GM19395 (cell line): ENCODE data around the gene SYNPO2.

ENCODE experiments used
- ATAC-seq: cut with Tn5 transposase; IDR thresholded peaks from one replicate; pipeline ENCODE4 v1.9.1; 2021; ENCODE audit warnings: mild to moderate bottlenecking, moderate library complexity; ENCODE audit not compliant: unreplicated experiment

SYNPO2 gene

DNA sequence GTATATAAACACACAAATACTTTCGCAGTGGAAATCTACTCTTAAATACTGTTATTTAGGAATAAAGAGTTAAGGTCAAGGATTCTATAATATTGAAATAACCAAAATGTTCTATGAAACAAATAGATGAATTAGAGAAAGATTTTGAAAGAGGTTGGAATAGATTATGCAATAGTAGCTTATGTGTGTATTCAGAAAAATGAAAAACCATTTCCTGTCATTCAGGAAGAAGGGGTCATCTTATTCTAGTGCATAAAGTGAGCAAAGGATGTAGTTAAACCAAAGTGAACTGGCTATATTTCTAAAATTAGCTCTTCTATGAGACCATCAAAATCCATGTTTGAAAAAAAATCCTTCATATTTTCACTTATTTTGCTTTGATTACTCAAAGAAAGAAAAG, 217.0 kb downstream of the SYNPO2 start:
- ATAC-seq, result no peak

DNA sequence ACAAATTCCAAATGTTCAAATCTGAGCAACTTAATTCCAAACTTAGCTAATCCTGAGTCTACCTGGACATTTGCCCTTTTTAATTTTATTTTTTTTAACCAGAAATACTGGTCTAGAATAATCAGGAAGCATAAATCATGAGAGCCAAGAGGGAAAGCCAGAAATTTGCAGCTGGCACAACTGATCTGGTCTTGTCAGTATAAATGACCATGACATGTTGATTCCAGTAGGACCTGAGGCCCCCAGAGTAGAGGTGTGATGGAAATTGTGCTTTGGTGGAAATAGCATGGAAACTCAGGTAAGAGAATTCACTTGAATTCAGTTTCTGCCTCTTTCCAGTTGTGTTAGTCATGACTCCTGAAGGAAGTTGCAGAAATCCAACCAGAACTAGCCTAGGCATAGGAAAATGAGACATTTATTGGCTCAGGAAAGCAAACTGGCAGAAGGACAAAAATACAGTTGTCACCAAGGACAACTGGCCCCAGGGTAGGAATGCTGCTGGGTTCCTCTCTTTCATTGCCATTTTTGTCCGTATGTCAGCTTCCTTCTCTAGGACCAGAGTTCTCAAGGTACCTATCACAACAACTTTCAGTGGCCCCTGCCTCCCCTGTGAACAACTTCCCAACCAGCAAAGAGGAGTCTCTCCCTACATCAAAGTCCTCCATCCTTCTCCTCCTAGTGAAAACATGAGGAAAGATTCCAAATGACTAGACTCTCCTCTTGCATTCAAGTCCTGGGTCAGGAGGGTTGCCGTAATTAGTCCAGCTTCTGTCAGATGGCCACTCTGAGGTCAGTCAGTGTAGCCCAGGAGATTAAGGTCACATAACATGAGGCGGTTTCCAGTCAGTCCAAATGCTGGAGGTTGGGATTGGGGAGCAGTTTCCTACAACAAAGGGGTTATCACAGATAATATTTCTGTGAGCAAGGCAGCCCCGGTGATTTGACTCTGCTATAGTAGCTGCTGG, 217.7 kb downstream of the SYNPO2 start:
- no peak for ATAC-seq

DNA sequence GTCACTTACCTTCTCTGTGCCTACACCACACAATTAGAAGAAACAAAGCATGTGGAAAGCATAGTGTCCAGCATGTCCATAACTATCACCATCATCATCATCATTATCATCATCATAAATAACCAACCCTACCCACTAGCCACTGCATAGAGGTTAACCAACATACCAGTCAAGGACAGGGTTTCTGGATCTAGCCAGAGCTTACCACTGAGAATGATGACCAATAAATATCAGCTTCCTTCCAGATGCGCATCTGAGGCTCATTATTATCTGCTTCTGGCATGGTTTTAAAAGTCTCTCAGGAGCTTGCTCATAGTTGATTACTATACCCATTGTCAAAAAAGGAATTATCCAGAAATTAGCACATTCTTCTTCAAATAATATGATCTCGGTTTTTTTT, 221.5 kb downstream of the SYNPO2 start:
- ATAC-seq, result no peak
